Medulla oblongata (tissue), 1 donor: ENCODE results near the gene CAPN5.

Source experiments
- DNase-seq: peaks from one replicate; pipeline ENCODE4 v3.0.0-alpha.2; 2015; ENCODE audit errors: extremely low spot score

CAPN5 gene

GRCh38 chr11:77135069-77135468 is 68.3 kb downstream of the CAPN5 start:
- no peak for DNase-seq

- DNase-seq, result no peak
These were observed 69.3 kb downstream of the CAPN5 start for GRCh38 chr11:77136074-77136473.

GRCh38 chr11:77136784-77137420 is 70.1 kb downstream of the CAPN5 start:
- no peak for DNase-seq

- no peak for DNase-seq
These were observed 70.7 kb downstream of the CAPN5 start for GRCh38 chr11:77137421-77137820.

GRCh38 chr11:77138106-77138649 is 71.4 kb downstream of the CAPN5 start:
- no peak for DNase-seq

- no peak for DNase-seq
These were observed 72.4 kb downstream of the CAPN5 start for GRCh38 chr11:77139201-77139600.

DNA sequence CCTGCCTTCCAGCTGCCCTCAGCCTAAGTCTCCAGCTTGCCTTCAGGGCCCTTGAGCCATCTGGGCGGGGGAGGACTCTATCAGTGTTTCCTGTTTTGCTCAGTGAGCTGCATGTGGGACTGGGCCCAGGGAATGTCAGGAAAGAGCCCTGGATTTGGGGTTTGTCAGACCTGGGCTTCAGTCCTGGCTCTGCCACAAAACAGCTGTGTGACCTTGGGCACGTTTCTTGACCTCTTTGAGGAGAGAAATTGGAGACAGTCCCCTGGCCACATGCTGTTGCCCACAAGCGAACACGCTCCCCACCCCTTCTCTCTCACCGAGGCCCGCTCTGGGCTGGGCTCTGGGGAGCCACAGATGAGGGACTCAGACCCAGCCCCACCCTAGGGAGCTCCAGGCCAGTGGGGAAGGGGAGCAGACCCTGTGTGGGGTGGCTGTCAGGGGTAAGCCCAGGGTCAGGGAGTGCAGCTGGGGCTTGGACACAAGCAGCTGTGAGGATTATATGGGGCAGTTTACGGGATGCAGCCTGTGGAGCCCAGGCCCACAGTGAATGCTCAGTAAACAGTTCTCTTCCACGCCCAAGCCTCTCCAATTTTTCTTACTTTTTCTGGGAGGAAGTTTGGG is 73.6 kb downstream of the CAPN5 start:
- DNase-seq, result no peak

- no peak for DNase-seq
These were observed 74.3 kb downstream of the CAPN5 start for GRCh38 chr11:77141034-77141433.

GRCh38 chr11:77141475-77141874 is 74.7 kb downstream of the CAPN5 start:
- no peak for DNase-seq

- no peak for DNase-seq
These were observed 75.6 kb downstream of the CAPN5 start for GRCh38 chr11:77142091-77142975.

DNA sequence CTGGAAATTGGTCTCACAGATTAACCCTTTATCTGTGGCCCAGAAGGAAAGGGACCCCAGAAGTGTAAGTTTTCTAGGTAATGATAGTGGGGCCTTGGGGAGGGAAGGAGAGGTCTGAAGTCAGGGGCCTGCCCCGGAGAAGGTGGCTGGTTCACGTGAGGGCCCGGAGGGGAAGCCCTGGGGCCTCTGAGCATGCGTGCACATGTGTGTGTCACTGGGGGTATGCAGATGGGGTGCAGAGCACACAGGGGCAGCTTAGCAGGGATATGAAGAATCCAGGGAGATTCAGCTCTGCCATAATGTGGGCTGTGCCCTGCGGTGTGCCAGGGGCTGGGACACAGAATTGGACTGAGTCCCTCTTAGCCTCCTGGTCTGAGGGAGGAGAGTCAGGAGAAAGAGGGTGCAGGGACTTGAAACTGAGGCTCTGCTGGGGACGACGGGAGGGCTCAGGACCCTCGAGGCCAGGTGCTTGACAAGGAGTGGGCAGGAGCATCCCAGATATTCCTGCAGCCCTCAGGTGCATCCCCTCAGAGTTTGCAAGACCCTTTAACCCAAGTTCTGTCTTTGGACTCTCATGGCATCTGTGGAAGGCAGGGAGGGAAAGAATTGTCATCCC is 76.7 kb downstream of the CAPN5 start:
- no peak for DNase-seq

GRCh38 chr11:77144196-77144856 is 77.6 kb downstream of the CAPN5 start:
- no peak for DNase-seq

DNA sequence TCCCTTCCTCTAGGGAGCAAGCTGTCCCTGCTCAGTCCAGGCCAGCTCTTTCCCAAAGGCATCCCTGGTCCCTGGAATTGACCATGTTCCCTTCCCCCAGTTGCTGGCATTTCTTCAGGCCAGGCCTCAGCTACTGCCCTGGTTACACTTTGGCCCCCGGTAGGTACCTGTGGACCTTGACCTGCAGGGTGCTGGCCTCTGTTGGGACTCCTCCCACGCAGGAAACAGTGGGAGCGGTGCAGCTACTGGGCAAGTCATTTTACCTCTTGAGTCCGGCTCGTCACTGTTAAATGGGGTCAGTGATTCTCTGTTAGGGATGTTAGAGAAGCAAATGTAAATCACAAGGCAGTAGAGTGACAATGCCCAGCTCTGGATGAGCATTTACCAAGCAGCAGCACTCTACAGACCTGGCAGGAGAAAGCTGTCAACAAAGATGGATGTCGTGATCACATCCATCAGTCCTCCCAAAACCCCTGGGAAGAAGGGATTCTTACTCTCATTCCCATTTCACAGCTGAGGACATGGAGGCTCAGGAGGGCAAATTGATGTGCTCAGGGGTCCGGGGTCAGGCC is 78.2 kb downstream of the CAPN5 start:
- no peak for DNase-seq

- no peak for DNase-seq
These were observed 79.7 kb downstream of the CAPN5 start for GRCh38 chr11:77146261-77147035.

- DNase-seq, result no peak
These were observed 80.2 kb downstream of the CAPN5 start for GRCh38 chr11:77147036-77147315.

GRCh38 chr11:77147668-77148321 is 81.0 kb downstream of the CAPN5 start:
- no peak for DNase-seq

GRCh38 chr11:77148963-77149715 is 82.4 kb downstream of the CAPN5 start:
- no peak for DNase-seq

DNA sequence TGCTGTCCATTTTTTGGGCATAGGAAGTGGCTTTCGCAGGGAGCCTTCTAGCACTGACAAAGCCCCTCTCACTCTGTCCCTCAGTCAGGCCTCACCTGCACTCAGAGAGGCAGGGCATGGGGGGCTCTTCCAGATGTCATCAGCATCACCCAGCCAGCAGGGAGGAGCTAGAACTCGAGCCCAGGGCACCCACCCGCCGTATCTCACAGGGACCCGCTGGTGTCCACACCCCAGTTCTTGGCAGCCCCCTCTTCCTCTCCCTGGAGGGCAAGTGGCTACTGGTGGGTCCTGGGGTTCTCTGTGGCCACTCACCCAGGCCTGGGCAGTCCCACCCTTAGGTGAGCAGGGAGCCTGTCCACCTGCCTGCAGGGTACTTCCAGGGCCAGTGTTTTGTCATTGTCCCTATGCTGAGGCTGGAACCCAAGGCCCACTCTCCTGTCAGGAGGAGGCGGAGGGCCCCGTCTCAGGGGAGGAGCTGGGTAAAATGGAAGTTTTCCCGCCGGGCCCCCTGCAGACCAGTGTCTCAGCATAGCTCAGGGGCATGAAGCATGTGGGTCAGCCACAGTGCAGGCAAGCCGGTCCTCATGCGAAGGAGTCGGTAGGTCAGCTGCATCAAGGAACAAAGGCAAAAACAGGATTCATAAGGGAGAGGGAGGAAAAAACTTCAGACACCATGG is 83.1 kb downstream of the CAPN5 start:
- no peak for DNase-seq

- DNase-seq, result no peak
These were observed 84.1 kb downstream of the CAPN5 start for GRCh38 chr11:77150836-77151235.
